Endothelial cell of umbilical vein (primary cell): ENCODE data around the gene NHSL2.

Experiments
- CTCF ChIP-seq, 2 donors: IDR thresholded peaks; 1 replicate in 1 of 2; 2 replicates in 1 of 2; pipeline ENCODE4 v1.5.1; 2011; ENCODE audit warnings: low read length in 2 of 2, mild to moderate bottlenecking in 2 of 2, moderate library complexity in 2 of 2, control low read depth in 1 of 2, inconsistent platforms in 1 of 2, low read depth in 1 of 2; ENCODE audit not compliant: insufficient read depth in 1 of 2; ENCODE audit errors: extremely low read depth in 1 of 2
- POLR2A ChIP-seq: IDR thresholded peaks from 2 replicates; pipeline ENCODE4 v1.6.1; 2012; ENCODE audit warnings: low read depth, mild to moderate bottlenecking, control low read depth, low read length

- TF ChIP-seq CTCF (IDR thresholded peaks at IDR 0.05; ENCODE audit: extremely low read depth in 1 of 2, insufficient read depth in 1 of 2, low read depth in 1 of 2, low read length in 2 of 2) (no peak), POLR2A (no peak)
Observed at GRCh38 chrX:71955530-71956120, 45.0 kb downstream of the NHSL2 start.
